Left renal cortex interstitium (tissue), 4 donors: ENCODE results near the gene FUT9. TPM values are rescaled to one million over a fixed set of nuclear protein-coding genes. Genes with fewer than 3 reads are reported as not detected.
A peak's percentile ranks its signal among the peaks of the same experiment; 100 is the strongest.

ENCODE experiments used
- DNase-seq, 4 donors: peaks; one replicate each; pipeline ENCODE4 v3.0.0-alpha.2; 2013; ENCODE audit warnings: low read depth in 4 of 4, low spot score in 2 of 4, missing footprints in 1 of 4
- polyA plus RNA-seq, 4 donors: library from polyadenylated mRNA; unstranded; fragments of 120-200 nt; gene quantifications; one replicate each; pipeline ENCODE4 v1.2.1, GENCODE V29; 2013; ENCODE audit not compliant: insufficient read length in 4 of 4

The FUT9 gene
- polyA plus RNA-seq, 4 donors, result 2.1 to 6.8 (median 4.2) TPM

DNA sequence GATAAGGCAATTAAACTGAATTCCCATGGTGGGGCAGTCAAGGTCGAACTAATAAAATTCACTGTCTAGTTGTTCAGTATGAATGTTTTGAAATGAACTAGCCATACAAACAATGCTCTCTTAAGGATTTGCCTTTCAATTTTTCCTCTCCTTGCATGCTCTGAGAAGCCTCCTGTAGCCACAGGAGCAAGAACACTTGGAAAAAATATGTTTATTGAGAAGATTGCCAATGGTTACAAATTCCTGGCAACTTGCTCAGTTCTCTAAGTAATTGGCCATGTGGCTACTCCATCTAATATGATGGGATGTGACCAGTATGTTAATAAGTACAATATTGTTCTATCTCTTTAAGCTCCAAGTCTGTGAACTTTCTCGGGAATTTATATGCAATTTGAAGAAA, 49.4 kb downstream of the FUT9 start:
- DNase-seq, result no peak

- DNase-seq, result no peak
Measured at GRCh38 chr6:96066376-96066775, 50.6 kb downstream of the FUT9 start.

- no peak for DNase-seq
Measured at GRCh38 chr6:96073555-96073954, 57.8 kb downstream of the FUT9 start.

- no peak for DNase-seq
Measured at GRCh38 chr6:96074006-96074405, 58.2 kb downstream of the FUT9 start.

DNA sequence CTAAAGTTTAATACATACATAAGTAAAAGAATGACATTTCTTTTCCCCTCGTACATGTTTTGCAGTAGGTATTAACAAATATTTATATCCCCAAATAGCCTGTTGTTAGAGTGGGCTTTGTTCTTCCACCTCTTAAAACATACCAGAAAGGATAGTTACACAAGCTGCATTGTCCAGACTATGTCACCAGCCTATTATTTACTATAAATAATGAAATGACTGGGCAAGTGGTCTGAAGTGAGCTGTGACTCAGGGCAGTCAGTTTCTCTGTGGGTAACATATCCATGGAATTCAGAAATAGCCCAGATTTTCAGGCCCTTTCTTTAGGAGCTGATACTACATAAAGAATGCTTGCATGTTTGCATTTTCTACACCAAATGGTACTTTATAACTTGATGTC, 60.1 kb downstream of the FUT9 start:
- no peak for DNase-seq

- DNase-seq, result no peak
Measured at GRCh38 chr6:96086745-96087144, 71.0 kb downstream of the FUT9 start.

DNA sequence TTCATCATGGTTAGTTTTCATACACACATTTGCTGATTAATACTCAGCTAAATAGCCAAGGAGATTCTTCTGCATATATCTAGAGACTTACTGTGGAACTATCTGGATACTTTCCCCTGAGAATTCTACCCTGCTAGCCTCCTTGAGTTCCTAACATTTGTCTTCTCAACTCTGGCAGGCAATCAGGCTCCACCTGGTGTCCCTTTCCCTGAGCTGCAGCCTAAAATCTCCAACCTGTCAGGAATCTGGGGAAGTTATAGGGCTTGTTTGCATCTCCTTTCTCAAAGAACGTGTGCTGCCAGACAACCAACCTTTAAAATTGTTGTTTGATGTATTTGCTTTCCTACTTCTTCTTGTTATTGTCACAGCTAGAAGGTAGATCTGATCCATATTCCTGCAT, 73.4 kb downstream of the FUT9 start:
- no peak for DNase-seq

- no peak for DNase-seq
Measured at GRCh38 chr6:96094077-96094476, 78.3 kb downstream of the FUT9 start.

DNA sequence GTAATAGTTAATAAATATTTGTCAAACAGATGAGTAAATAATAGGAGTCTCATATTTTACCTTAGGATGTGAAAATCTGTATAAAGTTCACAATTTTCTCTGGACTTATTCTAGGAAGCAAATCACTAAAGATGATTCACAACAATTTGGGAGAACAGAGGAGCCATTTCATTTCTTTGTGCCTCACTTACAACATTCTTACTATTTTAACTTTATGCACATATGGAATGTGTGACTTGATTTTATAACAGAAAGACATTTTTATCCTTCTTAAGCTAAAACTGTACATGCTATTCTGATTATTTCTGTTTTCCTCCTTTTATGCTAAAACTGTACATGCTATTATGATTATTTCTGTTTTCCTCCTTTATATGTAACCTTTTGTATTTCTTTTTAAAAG, 83.3 kb downstream of the FUT9 start:
- DNase-seq, result no peak

- no peak for DNase-seq
Measured at GRCh38 chr6:96101564-96101963, 85.8 kb downstream of the FUT9 start.

- no peak for DNase-seq
Measured at GRCh38 chr6:96104910-96105309, 89.1 kb downstream of the FUT9 start.

- no peak for DNase-seq
Measured at GRCh38 chr6:96110878-96111277, 95.1 kb downstream of the FUT9 start.

GRCh38 chr6:96116674-96117073, 100.9 kb downstream of the FUT9 start:
- DNase-seq, result peak in 1 of 4 donors; percentile 3

DNA sequence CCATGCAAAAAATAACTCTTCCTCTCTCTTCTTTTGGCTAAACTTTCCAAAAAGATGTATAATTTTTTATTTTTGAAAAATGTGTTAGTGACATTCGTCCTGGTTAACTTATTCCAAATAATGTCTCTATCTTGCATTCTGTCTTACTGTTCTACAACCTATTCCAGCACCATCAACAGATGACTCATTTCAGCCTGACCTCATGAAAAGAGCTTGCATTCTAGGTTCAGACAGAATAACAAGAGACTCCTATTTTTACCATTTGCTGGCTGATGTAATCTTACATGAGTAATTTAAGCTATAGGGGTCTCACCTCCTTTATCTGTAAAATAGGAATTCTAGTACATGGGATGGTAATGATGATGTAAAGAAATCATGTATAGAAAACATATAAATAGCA, 109.0 kb downstream of the FUT9 start:
- DNase-seq, result no peak

- DNase-seq, result no peak
Measured at GRCh38 chr6:96138406-96138805, 122.6 kb downstream of the FUT9 start.

GRCh38 chr6:96142142-96142541, 126.4 kb downstream of the FUT9 start:
- no peak for DNase-seq

DNA sequence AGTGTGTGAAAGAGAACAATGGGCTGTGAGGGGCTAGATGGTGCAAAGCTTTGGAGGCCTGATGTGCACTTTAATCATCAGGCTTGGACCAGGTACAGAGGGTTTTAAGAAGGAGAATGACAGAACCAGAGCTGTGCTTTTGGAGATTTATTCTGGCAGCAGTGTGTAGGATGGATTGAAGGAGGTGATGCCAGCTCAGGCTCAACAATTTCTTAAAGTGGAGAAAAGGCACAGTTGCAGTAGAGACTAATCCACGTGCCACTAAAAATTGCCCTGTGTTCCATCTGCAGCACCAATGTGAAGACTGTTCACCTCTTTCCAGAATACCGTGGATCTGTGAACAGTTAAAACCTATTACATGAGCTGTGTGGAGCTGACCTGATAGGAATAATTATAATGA, 134.7 kb downstream of the FUT9 start:
- DNase-seq, result no peak

DNA sequence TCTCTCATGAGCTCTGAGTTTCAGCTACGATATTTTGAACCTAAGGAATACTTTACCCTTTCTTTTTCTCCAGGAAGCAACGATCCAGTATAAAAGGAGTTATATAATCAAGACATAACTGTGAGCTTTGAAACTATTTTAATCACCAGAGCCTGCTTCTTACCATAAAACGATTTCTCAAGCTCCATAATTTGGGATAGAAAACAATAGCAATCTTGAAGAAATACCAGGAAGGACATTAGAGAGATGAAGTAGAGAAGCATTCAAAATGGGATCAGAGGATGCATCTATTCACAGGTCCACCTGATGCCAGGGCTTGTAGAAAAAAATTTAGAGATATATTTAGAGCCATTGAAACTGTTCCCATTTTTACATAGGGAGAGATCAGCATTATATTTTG, 135.9 kb downstream of the FUT9 start:
- no peak for DNase-seq

GRCh38 chr6:96152114-96152708, 136.4 kb downstream of the FUT9 start:
- no peak for DNase-seq

GRCh38 chr6:96153775-96154174, 138.0 kb downstream of the FUT9 start:
- DNase-seq, result no peak

GRCh38 chr6:96156425-96156824, 140.7 kb downstream of the FUT9 start:
- no peak for DNase-seq

- DNase-seq, result no peak
Measured at GRCh38 chr6:96157018-96157565, 141.3 kb downstream of the FUT9 start.

DNA sequence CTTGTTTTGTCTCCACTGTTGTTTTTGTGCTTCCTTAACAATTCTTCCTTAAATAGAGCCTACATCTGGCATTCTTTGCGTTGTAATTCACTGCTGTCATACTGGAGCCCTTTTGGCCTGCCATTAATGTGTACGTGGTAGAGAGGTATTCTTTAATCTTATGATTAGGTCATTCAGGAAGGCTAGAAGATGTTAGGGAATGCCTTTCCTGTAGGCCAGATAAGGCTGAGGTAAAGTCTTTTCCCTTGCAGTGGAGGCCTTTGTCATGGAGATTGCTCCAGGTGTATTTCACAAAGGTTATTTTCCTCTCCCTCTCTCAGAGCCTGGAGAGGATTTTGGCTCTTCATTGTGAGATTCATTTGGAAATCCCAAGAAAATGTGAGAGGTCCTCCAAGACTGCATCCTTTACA, 146.9 kb downstream of the FUT9 start:
- DNase-seq, result no peak
